DOHH2 (cell line): ENCODE data around the gene MVD.

Experiments
- EZH2phosphoT487 ChIP-seq: fragments of 200-600 bp; sonication (generic); IDR thresholded peaks from 2 replicates; pipeline ENCODE4 v1.6.1; 2017; ENCODE audit warnings: borderline replicate concordance, mild to moderate bottlenecking, antibody characterized with exemption, low read length, moderate library complexity, mixed read lengths
- TF ChIP-seq, protein P1 (sequence below): fragments of 200-600 bp; sonication (generic); IDR thresholded peaks from one replicate; pipeline ENCODE4 v1.5.1; 2014; ENCODE audit warnings: antibody characterized with exemption, mild to moderate bottlenecking, low read depth, low read length; ENCODE audit not compliant: poor library complexity, severe bottlenecking

- TF ChIP-seq, protein P1, sequence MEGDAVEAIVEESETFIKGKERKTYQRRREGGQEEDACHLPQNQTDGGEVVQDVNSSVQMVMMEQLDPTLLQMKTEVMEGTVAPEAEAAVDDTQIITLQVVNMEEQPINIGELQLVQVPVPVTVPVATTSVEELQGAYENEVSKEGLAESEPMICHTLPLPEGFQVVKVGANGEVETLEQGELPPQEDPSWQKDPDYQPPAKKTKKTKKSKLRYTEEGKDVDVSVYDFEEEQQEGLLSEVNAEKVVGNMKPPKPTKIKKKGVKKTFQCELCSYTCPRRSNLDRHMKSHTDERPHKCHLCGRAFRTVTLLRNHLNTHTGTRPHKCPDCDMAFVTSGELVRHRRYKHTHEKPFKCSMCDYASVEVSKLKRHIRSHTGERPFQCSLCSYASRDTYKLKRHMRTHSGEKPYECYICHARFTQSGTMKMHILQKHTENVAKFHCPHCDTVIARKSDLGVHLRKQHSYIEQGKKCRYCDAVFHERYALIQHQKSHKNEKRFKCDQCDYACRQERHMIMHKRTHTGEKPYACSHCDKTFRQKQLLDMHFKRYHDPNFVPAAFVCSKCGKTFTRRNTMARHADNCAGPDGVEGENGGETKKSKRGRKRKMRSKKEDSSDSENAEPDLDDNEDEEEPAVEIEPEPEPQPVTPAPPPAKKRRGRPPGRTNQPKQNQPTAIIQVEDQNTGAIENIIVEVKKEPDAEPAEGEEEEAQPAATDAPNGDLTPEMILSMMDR, result no peak
- peak; percentile 24; the same call in 1 of the 2 replicates for TF ChIP-seq EZH2phosphoT487
Observed at GRCh38 chr16:88640039-88640495, 22.8 kb downstream of the MVD start.
